ENCODE results near the gene ARFGEF2.

- TF ChIP-seq, protein P1, sequence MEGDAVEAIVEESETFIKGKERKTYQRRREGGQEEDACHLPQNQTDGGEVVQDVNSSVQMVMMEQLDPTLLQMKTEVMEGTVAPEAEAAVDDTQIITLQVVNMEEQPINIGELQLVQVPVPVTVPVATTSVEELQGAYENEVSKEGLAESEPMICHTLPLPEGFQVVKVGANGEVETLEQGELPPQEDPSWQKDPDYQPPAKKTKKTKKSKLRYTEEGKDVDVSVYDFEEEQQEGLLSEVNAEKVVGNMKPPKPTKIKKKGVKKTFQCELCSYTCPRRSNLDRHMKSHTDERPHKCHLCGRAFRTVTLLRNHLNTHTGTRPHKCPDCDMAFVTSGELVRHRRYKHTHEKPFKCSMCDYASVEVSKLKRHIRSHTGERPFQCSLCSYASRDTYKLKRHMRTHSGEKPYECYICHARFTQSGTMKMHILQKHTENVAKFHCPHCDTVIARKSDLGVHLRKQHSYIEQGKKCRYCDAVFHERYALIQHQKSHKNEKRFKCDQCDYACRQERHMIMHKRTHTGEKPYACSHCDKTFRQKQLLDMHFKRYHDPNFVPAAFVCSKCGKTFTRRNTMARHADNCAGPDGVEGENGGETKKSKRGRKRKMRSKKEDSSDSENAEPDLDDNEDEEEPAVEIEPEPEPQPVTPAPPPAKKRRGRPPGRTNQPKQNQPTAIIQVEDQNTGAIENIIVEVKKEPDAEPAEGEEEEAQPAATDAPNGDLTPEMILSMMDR (IDR thresholded peaks at IDR 0.05) = no peak
- TF ChIP-seq POLR2A (IDR thresholded peaks at IDR 0.05) = no peak
Observed at GRCh38 chr20:49074521-49074920, 153.0 kb downstream of the ARFGEF2 start.
